ENCODE measurements around the gene MRGPRG.

GRCh38 chr11:3224401-3225057 lies 5.9 kb upstream of the MRGPRG start:
- TF ChIP-seq CTCF (conservative IDR thresholded peaks at IDR 0.05; ENCODE audit: low read depth, low read length) = no peak
- TF ChIP-seq EZH2phosphoT487 (IDR thresholded peaks at IDR 0.05; ENCODE audit: borderline replicate concordance, low read length) = no peak

All from PC-3 (cell line).